ENCODE measurements around the gene NUDT4.
"Not testable (repeated sequence)": the region's sequence is repeated elsewhere in the genome, so short reads cannot be mapped to it uniquely, and the experiment has no call there.

The NUDT4 gene

DNA sequence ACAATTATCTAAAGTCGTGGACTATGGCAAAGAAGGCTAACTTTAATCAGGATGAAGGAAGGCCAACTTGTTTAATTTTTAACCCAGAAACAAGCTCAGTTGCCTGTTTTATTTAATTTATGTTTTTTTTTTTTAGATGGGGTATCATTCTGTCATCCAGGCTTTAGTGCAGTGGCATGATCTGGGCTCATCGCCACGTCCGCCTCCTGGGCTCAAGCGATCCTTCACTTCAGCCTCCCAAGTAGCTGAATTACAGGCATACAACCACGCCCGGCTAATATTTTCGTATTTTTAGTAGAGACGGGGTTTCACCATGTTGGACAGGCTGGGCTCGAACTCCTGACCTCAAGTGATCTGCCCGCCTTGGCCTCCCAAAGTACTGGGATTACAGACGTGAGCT, 19.7 kb downstream of the NUDT4 start:
- H3K27ac ChIP-seq (ENCODE audit: low read depth in 2 of 2, low read length in 2 of 2) = no peak overlapping the region

DNA sequence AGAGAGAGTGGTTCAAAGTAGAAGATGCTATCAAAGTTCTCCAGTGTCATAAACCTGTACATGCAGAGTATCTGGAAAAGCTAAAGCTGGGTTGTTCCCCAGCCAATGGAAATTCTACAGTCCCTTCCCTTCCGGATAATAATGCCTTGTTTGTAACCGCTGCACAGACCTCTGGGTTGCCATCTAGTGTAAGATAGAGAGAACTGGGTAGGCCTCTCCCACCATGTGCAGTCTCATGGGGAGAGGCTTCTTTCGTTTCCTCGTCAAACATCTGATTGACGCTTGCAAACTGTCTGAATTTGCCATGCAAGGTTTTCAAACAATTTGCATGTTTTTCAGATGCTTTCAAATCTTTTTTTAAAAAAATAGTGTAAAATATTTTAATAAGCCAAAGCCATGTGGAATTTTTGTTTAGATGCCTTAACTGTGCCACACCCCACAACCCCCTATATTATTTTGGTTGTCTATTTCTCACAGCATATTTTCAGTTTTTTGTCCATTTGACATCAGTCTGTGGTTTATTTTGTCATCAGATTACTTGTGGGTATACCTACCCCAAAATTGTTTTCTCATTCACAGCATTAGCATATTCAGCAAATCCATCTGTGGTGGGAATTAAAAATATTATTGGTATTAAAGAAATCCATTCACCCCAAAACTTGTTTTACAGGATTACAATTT, 21.6 kb downstream of the NUDT4 start:
- not testable (repeated sequence) for H3K4me1 ChIP-seq (ENCODE audit: control insufficient read depth in 2 of 2, insufficient read depth in 2 of 2, low read length in 2 of 2); H3K4me3 ChIP-seq (ENCODE audit: low read length in 2 of 2); H3K27me3 ChIP-seq (ENCODE audit: control insufficient read depth in 2 of 2, insufficient read depth in 2 of 2, low read length in 2 of 2); H3K27ac ChIP-seq (ENCODE audit: low read depth in 2 of 2, low read length in 2 of 2); H3K9me3 ChIP-seq (ENCODE audit: control insufficient read depth in 2 of 2, low read length in 2 of 2); H3K9ac ChIP-seq (ENCODE audit: low read depth in 1 of 2, low read length in 2 of 2)
- H3K36me3 ChIP-seq (ENCODE audit: control insufficient read depth in 2 of 2, insufficient read depth in 2 of 2, low read length in 2 of 2) = peaks cover 14 to 21% of the 10 kb centered on the region in 2 donors

More for the DNA sequence above, 19.7 kb downstream of the NUDT4 start:
- Histone ChIP-seq H3K9ac (ENCODE audit: low read depth in 1 of 2, low read length in 2 of 2) (no peak overlapping the region), H3K4me1 (ENCODE audit: control insufficient read depth in 2 of 2, insufficient read depth in 2 of 2, low read length in 2 of 2) (no peaks in the 10 kb centered on the region), H3K9me3 (ENCODE audit: control insufficient read depth in 2 of 2, low read length in 2 of 2) (no peaks in the 10 kb centered on the region), H3K4me3 (ENCODE audit: low read length in 2 of 2) (no peak overlapping the region), H3K27me3 (ENCODE audit: control insufficient read depth in 2 of 2, insufficient read depth in 2 of 2, low read length in 2 of 2) (no peaks in the 10 kb centered on the region), H3K36me3 (ENCODE audit: control insufficient read depth in 2 of 2, insufficient read depth in 2 of 2, low read length in 2 of 2) (peaks cover 9 to 21% of the 10 kb centered on the region in 2 donors)

DNA sequence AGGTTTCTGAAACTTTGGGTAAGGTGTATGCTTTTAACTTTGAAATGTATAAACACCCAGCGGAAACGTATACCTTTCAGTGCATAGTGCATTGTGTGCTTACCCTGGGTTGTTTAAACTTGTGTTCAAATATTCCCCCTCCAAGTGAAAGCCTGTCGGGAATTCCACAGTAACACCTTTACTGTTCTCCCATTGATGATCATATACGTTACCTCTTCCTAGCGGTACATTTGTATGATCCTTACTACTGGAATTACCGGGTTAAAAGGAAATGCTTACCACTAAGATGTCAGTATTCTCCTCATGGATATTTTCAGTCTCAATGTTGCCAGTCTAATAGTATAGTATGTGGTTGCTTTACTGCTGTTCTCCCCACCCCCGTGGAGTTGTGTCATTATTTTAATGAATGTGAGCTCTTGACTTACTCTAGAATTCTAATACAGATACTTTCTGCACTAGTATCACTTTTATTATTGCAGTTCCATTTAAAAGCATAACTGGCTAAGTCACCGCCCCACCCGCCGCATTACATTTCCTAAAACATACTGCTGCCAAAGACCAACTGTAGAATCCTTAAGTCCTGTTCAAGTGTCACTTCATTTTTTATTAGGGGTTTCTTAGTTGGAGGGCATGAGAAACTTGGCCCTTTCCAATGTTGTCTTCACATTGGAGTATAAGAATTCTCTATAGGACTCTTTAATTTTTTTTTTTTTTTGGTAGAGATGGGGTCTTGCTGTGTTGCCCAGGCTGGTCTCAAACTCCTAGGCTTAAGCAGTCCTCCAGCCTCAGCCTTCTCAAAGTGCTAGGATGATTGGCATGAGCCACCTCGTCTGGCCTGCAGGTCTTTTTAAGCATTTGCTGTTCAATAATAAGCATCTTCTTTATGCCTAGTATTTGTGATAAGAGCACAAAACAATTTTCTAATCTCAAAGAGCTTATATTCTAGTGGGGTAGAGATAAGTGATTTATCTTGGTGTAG, 24.9 kb downstream of the NUDT4 start:
- H3K27me3 ChIP-seq (ENCODE audit: control insufficient read depth in 2 of 2, insufficient read depth in 2 of 2, low read length in 2 of 2) = no peaks in the 10 kb centered on the region
- no peaks in the 10 kb centered on the region for H3K4me1 ChIP-seq (ENCODE audit: control insufficient read depth in 2 of 2, insufficient read depth in 2 of 2, low read length in 2 of 2)
- H3K9ac ChIP-seq (ENCODE audit: low read depth in 1 of 2, low read length in 2 of 2) = no peak overlapping the region
- no peaks in the 10 kb centered on the region for H3K9me3 ChIP-seq (ENCODE audit: control insufficient read depth in 2 of 2, low read length in 2 of 2)
- no peak overlapping the region for H3K4me3 ChIP-seq (ENCODE audit: low read length in 2 of 2)
- no peak overlapping the region for H3K27ac ChIP-seq (ENCODE audit: low read depth in 2 of 2, low read length in 2 of 2)
- peaks cover 9 to 23% of the 10 kb centered on the region in 2 donors for H3K36me3 ChIP-seq (ENCODE audit: control insufficient read depth in 2 of 2, insufficient read depth in 2 of 2, low read length in 2 of 2)

DNA sequence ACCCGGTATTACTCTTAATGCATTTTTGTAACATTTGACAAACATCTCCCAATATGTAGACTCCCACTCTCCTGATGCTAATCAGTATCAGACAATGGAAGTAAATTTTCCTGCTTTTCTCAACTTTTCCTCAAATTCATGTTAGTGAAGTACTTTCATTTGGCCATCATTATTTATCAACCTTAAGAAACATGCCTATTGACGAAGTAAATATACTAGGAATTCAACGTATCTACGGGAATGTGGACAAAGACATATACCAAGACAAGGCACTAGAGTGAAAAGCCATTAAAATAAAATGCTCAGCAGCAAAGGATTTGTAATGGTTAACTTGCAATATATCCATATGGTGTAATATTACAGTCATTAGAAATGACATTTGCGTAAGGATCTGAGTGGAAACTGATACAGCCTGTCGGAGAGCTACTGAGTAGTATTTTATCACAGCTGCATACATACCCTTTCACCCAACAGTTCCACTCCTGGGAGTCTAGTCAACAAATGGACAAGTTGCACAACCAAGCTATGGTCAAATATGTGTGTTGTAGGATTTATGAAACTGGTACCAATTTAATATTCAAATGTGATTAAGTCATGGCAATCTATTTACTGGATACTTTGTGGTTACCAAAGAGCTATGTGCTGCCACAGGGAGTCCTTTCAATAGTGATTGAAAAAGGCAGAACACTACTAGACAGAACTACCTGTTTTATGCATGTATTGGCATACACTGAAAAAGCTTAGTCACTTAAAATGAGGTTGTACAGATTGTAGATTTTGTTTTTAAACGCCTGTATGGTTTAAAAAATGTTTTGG, 26.5 kb downstream of the NUDT4 start:
- H3K27ac ChIP-seq (ENCODE audit: low read depth in 2 of 2, low read length in 2 of 2) = no peak overlapping the region
- peaks cover 9 to 18% of the 10 kb centered on the region in 2 donors for H3K36me3 ChIP-seq (ENCODE audit: control insufficient read depth in 2 of 2, insufficient read depth in 2 of 2, low read length in 2 of 2)
- no peaks in the 10 kb centered on the region for H3K9me3 ChIP-seq (ENCODE audit: control insufficient read depth in 2 of 2, low read length in 2 of 2)
- no peaks in the 10 kb centered on the region for H3K4me1 ChIP-seq (ENCODE audit: control insufficient read depth in 2 of 2, insufficient read depth in 2 of 2, low read length in 2 of 2)
- H3K27me3 ChIP-seq (ENCODE audit: control insufficient read depth in 2 of 2, insufficient read depth in 2 of 2, low read length in 2 of 2) = no peaks in the 10 kb centered on the region
- H3K4me3 ChIP-seq (ENCODE audit: low read length in 2 of 2) = no peak overlapping the region
- no peak overlapping the region for H3K9ac ChIP-seq (ENCODE audit: low read depth in 1 of 2, low read length in 2 of 2)

DNA sequence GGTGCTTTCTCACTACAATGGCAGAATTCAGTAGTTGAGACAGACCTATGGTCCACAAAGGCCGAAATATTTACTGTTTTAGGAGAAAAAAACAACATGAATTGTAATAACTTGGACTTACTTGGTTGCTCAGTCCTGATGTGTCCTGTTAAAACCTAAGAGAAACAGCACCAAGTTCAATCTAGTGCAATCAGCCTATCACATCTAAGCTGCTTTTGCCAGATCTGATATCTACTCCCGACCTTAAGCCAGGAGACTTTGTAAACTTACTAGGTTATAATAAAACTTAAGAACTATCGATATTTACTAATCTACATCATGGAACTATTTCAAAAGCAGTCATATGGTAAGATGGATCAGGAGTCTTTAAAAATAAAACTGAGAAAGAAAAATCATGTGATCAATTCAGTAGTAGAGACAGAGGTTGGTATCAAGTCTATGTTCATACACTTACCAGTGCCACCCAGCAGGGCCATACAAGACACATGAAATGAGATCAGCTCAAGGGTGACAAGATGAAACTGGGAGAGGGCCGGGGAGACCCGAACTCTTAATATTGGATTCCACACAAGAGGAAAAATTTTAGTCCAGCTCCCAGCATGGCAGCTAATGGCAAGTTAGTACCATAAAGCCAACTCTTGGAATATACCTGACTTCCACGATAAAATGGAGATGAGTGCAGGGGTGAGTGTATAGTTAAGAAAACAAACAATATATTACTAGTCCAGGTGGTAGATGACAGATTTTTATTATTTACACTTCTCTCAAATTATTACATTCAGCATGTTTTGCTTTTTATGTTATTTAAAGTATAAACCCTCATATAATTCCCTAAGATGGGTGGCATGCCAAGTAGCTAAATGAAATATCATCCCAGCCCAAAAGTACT, 27.5 kb downstream of the NUDT4 start:
- Histone ChIP-seq H3K27ac (ENCODE audit: low read depth in 2 of 2, low read length in 2 of 2) (no peak overlapping the region), H3K4me3 (ENCODE audit: low read length in 2 of 2) (no peak overlapping the region), H3K9me3 (ENCODE audit: control insufficient read depth in 2 of 2, low read length in 2 of 2) (no peaks in the 10 kb centered on the region), H3K27me3 (ENCODE audit: control insufficient read depth in 2 of 2, insufficient read depth in 2 of 2, low read length in 2 of 2) (no peaks in the 10 kb centered on the region), H3K9ac (ENCODE audit: low read depth in 1 of 2, low read length in 2 of 2) (no peak overlapping the region), H3K36me3 (ENCODE audit: control insufficient read depth in 2 of 2, insufficient read depth in 2 of 2, low read length in 2 of 2) (peaks cover 9 to 18% of the 10 kb centered on the region in 2 donors), H3K4me1 (ENCODE audit: control insufficient read depth in 2 of 2, insufficient read depth in 2 of 2, low read length in 2 of 2) (no peaks in the 10 kb centered on the region)

DNA sequence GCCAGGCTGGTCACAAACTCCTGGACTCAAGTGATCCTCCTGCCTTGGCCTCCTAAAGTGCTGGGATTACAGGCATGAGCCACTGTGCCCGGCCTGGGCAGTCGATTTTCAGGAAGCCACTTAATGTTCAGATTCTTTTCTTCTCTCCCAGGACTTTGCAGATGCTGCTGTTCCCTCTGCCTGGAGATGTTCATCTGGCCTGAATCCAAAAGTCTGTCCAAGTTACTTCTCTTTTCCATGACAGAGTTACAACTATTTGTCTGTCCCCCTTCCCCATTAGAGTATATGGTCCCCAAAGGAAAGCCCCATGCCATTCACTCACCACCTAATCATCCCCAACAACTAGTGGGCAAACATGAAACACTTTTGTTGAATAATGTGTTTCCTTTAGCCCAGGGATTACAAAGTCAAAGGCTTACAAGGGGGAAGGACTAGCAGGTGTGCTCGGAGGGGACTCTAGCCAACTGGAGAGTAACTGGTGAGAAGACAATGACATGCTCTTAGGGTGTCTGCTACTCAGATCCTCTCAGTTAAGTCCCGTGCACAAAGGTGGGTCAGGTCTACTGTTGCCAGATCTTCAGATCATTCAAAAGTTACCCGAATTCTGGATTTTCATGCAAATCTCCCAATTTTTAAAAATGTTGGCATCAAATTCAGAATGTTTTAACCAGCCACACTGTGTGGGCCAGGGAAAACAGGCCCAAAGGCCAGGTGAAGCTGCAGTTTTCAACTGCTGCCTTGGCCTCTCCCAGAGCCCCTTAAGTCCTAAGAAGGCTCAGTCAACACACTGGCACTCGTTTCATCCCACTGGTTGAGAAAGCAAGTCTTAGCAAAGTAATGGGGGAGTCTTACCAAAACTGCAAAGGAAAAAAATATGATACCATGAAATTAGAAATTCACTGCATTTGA, 29.6 kb downstream of the NUDT4 start:
- no peak overlapping the region for H3K27ac ChIP-seq (ENCODE audit: low read depth in 2 of 2, low read length in 2 of 2)
- H3K4me3 ChIP-seq (ENCODE audit: low read length in 2 of 2) = no peak overlapping the region
- no peaks in the 10 kb centered on the region for H3K4me1 ChIP-seq (ENCODE audit: control insufficient read depth in 2 of 2, insufficient read depth in 2 of 2, low read length in 2 of 2)
- peaks cover 8 to 20% of the 10 kb centered on the region in 2 donors for H3K36me3 ChIP-seq (ENCODE audit: control insufficient read depth in 2 of 2, insufficient read depth in 2 of 2, low read length in 2 of 2)
- no peaks in the 10 kb centered on the region for H3K9me3 ChIP-seq (ENCODE audit: control insufficient read depth in 2 of 2, low read length in 2 of 2)
- H3K27me3 ChIP-seq (ENCODE audit: control insufficient read depth in 2 of 2, insufficient read depth in 2 of 2, low read length in 2 of 2) = no peaks in the 10 kb centered on the region
- H3K9ac ChIP-seq (ENCODE audit: low read depth in 1 of 2, low read length in 2 of 2) = no peak overlapping the region

DNA sequence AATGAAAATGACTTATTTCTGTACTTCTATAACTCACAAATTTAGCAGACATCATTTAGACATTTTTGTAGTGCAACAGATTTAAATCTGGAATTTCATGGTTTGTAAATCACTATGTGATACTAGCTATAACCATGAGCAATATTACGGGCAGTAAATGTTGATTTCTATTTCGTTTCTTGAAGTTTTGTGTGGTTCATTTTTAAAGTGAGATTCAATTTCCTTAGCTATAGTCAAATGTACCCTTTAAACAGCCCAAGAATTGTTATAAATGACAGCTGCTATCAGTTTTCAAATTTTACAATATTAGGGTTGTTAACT, 30.2 kb downstream of the NUDT4 start:
- Histone ChIP-seq H3K27ac (ENCODE audit: low read depth in 2 of 2, low read length in 2 of 2) (no peak overlapping the region), H3K36me3 (ENCODE audit: control insufficient read depth in 2 of 2, insufficient read depth in 2 of 2, low read length in 2 of 2) (peaks cover 6 to 17% of the 10 kb centered on the region in 2 donors), H3K27me3 (ENCODE audit: control insufficient read depth in 2 of 2, insufficient read depth in 2 of 2, low read length in 2 of 2) (no peaks in the 10 kb centered on the region), H3K9ac (ENCODE audit: low read depth in 1 of 2, low read length in 2 of 2) (no peak overlapping the region), H3K4me1 (ENCODE audit: control insufficient read depth in 2 of 2, insufficient read depth in 2 of 2, low read length in 2 of 2) (peaks cover 0 to under 1% of the 10 kb centered on the region in 2 donors), H3K9me3 (ENCODE audit: control insufficient read depth in 2 of 2, low read length in 2 of 2) (no peaks in the 10 kb centered on the region), H3K4me3 (ENCODE audit: low read length in 2 of 2) (no peak overlapping the region)

DNA sequence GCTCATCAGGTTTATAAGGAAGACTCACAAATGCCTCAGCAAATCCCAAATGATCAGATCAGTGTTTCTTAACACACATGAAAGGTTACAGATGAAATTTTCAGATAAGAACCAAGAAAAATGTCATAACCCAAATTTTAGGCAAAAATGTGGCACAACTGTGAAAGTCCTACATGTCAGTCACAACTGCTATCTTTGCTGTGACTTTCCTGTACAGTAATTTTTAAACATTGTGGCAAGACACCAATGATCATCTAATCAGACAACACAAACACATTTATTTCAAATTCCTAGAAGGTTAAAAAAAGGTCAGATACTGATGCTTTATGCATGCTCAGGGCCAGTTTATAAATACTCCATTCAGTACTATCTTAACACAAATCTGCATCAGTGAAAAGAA, 31.1 kb downstream of the NUDT4 start:
- H3K4me3 ChIP-seq (ENCODE audit: low read length in 2 of 2) = no peak overlapping the region
- no peak overlapping the region for H3K9ac ChIP-seq (ENCODE audit: low read depth in 1 of 2, low read length in 2 of 2)
- H3K27me3 ChIP-seq (ENCODE audit: control insufficient read depth in 2 of 2, insufficient read depth in 2 of 2, low read length in 2 of 2) = no peaks in the 10 kb centered on the region
- H3K36me3 ChIP-seq (ENCODE audit: control insufficient read depth in 2 of 2, insufficient read depth in 2 of 2, low read length in 2 of 2) = peaks cover 4 to 16% of the 10 kb centered on the region in 2 donors
- H3K27ac ChIP-seq (ENCODE audit: low read depth in 2 of 2, low read length in 2 of 2) = no peak overlapping the region
- no peaks in the 10 kb centered on the region for H3K9me3 ChIP-seq (ENCODE audit: control insufficient read depth in 2 of 2, low read length in 2 of 2)
- H3K4me1 ChIP-seq (ENCODE audit: control insufficient read depth in 2 of 2, insufficient read depth in 2 of 2, low read length in 2 of 2) = peaks cover 0 to 2% of the 10 kb centered on the region in 2 donors
